Neural crest cell (in vitro differentiated cells): ENCODE results near the gene RXRB. TPM values are rescaled to one million over a fixed set of nuclear protein-coding genes. Genes with fewer than 3 reads are reported as not detected.

ENCODE experiments used
- DNase-seq: peaks from one replicate; pipeline ENCODE4 v3.0.0; 2021; ENCODE audit warnings: low read depth, mixed read lengths, low spot score
- H3K27ac Mint-ChIP-seq: one replicate; pipeline ENCODE4 v1.8.0; 2021; ENCODE audit warnings: mild to moderate bottlenecking, mixed read lengths; ENCODE audit not compliant: unreplicated experiment
- H3K27me3 Mint-ChIP-seq: 2 replicates; pipeline ENCODE4 v1.8.0; 2021; ENCODE audit warnings: low read depth, mild to moderate bottlenecking, mixed read lengths
- H3K36me3 Mint-ChIP-seq: 2 replicates; pipeline ENCODE4 v1.8.0; 2021; ENCODE audit warnings: low read depth, mild to moderate bottlenecking, mixed read lengths
- H3K4me1 Mint-ChIP-seq: 2 replicates; pipeline ENCODE4 v1.8.0; 2021; ENCODE audit warnings: mixed read lengths
- H3K4me3 Mint-ChIP-seq: one replicate; pipeline ENCODE4 v1.8.0; 2021; ENCODE audit warnings: mild to moderate bottlenecking, mixed read lengths
- H3K9me3 Mint-ChIP-seq: 2 replicates; pipeline ENCODE4 v1.8.0; 2021; ENCODE audit warnings: mixed read lengths
- CTCF ChIP-seq: fragments of 200-600 bp; sonication (generic); conservative IDR thresholded peaks from 2 replicates; pipeline ENCODE4 v1.5.0; 2021; ENCODE audit warnings: antibody characterized with exemption, mild to moderate bottlenecking
- long read RNA-seq: library from polyadenylated mRNA; unstranded; transcript quantifications from one replicate; pipeline ENCODE4 v2.0.0, GENCODE V29; 2020
- total RNA-seq: library from RNA; stranded (reverse); gene quantifications from 2 replicates; pipeline ENCODE4 v1.2.1, GENCODE V29; 2021

The RXRB gene
- 31.8 and 33.1 TPM in 2 replicates for total RNA-seq
- long read RNA-seq, partial matches to known transcripts: 1 of 3 reads
- long read RNA-seq, other reads (novel, unspliced or antisense): 1 of 3 reads

- TF ChIP-seq CTCF: no peak
- Mint-ChIP-seq H3K9me3 (no peaks in the 10 kb centered on the region), H3K27me3 (no peaks in the 10 kb centered on the region), H3K4me1 (peaks cover 89% of the 10 kb centered on the region), H3K27ac (peak within 1 kb of the TSS; percentile 98), H3K36me3 (peaks cover 28% of the 10 kb centered on the region), H3K4me3 (peak within 1 kb of the TSS; percentile 99)
- DNase-seq: peak; percentile 98
These were observed at the start of gene RXRB, which contains the start of gene SLC39A7 for GRCh38 chr6:33200219-33201146. RXRB (minus strand) TSS chr6:33200665; CDS start chr6:33200476, 189 bp downstream. SLC39A7 (plus strand) TSS chr6:33200867; CDS start chr6:33201246, 379 bp downstream.

GRCh38 chr6:33249732-33250630, 49.5 kb upstream of the RXRB start:
- no peak for DNase-seq
- TF ChIP-seq CTCF: no peak
- H3K27me3 Mint-ChIP-seq: peaks cover 4% of the 10 kb centered on the region
- H3K27ac Mint-ChIP-seq: peak overlapping the region; percentile 86
- peaks cover 7% of the 10 kb centered on the region for H3K36me3 Mint-ChIP-seq
- no peaks in the 10 kb centered on the region for H3K9me3 Mint-ChIP-seq
- peaks cover 34% of the 10 kb centered on the region for H3K4me1 Mint-ChIP-seq
- H3K4me3 Mint-ChIP-seq: peak overlapping the region; percentile 87

GRCh38 chr6:33248932-33249731, 48.7 kb upstream of the RXRB start:
- Mint-ChIP-seq H3K9me3 (no peaks in the 10 kb centered on the region), H3K4me3 (peak overlapping the region; percentile 87), H3K27me3 (peaks cover 4% of the 10 kb centered on the region), H3K27ac (peak overlapping the region; percentile 86), H3K4me1 (peaks cover 34% of the 10 kb centered on the region), H3K36me3 (peaks cover 7% of the 10 kb centered on the region)
- TF ChIP-seq CTCF: peak; percentile 12
- peak; percentile 82 for DNase-seq

- H3K4me1 Mint-ChIP-seq: peaks cover 34% of the 10 kb centered on the region
These were observed 48.1 kb upstream of the RXRB start for GRCh38 chr6:33248643-33248931.

More at GRCh38 chr6:33248643-33248931, 48.1 kb upstream of the RXRB start:
- H3K27ac Mint-ChIP-seq: peak overlapping the region; percentile 69
- peak; percentile 42 for TF ChIP-seq CTCF
- no peak for DNase-seq
- H3K27me3 Mint-ChIP-seq: peaks cover 9% of the 10 kb centered on the region
- peak overlapping the region; percentile 87 for H3K4me3 Mint-ChIP-seq
- H3K36me3 Mint-ChIP-seq: peaks cover 7% of the 10 kb centered on the region
- no peaks in the 10 kb centered on the region for H3K9me3 Mint-ChIP-seq
